ENCODE results near the gene CNPY4.

GRCh38 chr7:100099452-100099851 lies 20.0 kb upstream of the CNPY4 start:
- TF ChIP-seq TARDBP (IDR thresholded peaks at IDR 0.05) (no peak), ARNT (IDR thresholded peaks at IDR 0.05) (no peak), FOXK2 (IDR thresholded peaks at IDR 0.05) (no peak), HDGF (IDR thresholded peaks at IDR 0.05; ENCODE audit: borderline replicate concordance) (no peak), BHLHE40 (IDR thresholded peaks at IDR 0.05; ENCODE audit: borderline replicate concordance) (no peak), FOXM1 (IDR thresholded peaks at IDR 0.05; ENCODE audit: borderline replicate concordance) (no peak), NFRKB (IDR thresholded peaks at IDR 0.05) (no peak), ELF4 (IDR thresholded peaks at IDR 0.05) (no peak), L3MBTL2 (conservative IDR thresholded peaks at IDR 0.05) (no peak)

Data from HEK293T (cell line).